Caco-2 (cell line): ENCODE measurements around the gene DENND2C. TPM values are rescaled to one million over a fixed set of nuclear protein-coding genes. Genes with fewer than 3 reads are reported as not detected.

ENCODE experiments used
- BruUV-seq: library from RNA; stranded (reverse); fragments of 400-500 nt; replicated peaks from 2 replicates; lab custom pipeline; 2021; lab: Mats Ljungman, UMichigan
- CTCF ChIA-PET: fragments of 300-600 bp; sonication (Branson Sonifier 250); formaldehyde crosslinking; loops from one replicate; lab custom pipeline; 2022; ENCODE audit warnings: antibody characterized with exemption; lab: Charles Lee
- POLR2A ChIA-PET: fragments of 300-600 bp; sonication (Branson Sonifier 250); formaldehyde crosslinking; loops from one replicate; lab custom pipeline; 2022; ENCODE audit warnings: antibody characterized with exemption; lab: Charles Lee
- DNase-seq, 2 experiments: peaks; one replicate each; pipeline versions ENCODE4 v3.0.0 to v3.0.0-alpha.2; 2020 to 2022
- H3K27me3 ChIP-seq: replicated peaks from 2 replicates; pipeline ENCODE4 v1.6.0; 2011; ENCODE audit warnings: low read length; ENCODE audit not compliant: control insufficient read depth, insufficient read depth
- H3K36me3 ChIP-seq: 2 replicates; pipeline ENCODE4 v1.5.1; 2011; ENCODE audit warnings: low read length; ENCODE audit not compliant: control insufficient read depth, insufficient read depth
- H3K4me1 ChIP-seq: fragments of 250-450 bp; sonication (Bioruptor Pico); 2 replicates; pipeline ENCODE4 v1.5.1; 2020; ENCODE audit warnings: mild to moderate bottlenecking
- H3K4me3 ChIP-seq: 2 replicates; pipeline ENCODE4 v1.5.1; 2011; ENCODE audit warnings: low read depth, mild to moderate bottlenecking, control low read depth, low read length
- H3K9me3 ChIP-seq: fragments of 250-450 bp; sonication (Bioruptor Pico); 2 replicates; pipeline ENCODE4 v1.5.1; 2020; ENCODE audit warnings: mild to moderate bottlenecking, moderate library complexity
- H3K27ac Mint-ChIP-seq: one replicate; pipeline ENCODE4 v1.8.0; 2022; ENCODE audit warnings: mixed read lengths; ENCODE audit not compliant: unreplicated experiment
- H3K27me3 Mint-ChIP-seq: one replicate; pipeline ENCODE4 v1.8.0; 2022; ENCODE audit warnings: mixed read lengths; ENCODE audit not compliant: insufficient read depth, unreplicated experiment
- H3K36me3 Mint-ChIP-seq: one replicate; pipeline ENCODE4 v1.8.0; 2022; ENCODE audit warnings: mild to moderate bottlenecking, mixed read lengths; ENCODE audit not compliant: insufficient read depth, unreplicated experiment
- H3K4me1 Mint-ChIP-seq: one replicate; pipeline ENCODE4 v1.8.0; 2022; ENCODE audit warnings: low read depth, mixed read lengths; ENCODE audit not compliant: unreplicated experiment
- H3K4me3 Mint-ChIP-seq: one replicate; pipeline ENCODE4 v1.8.0; 2022; ENCODE audit warnings: mild to moderate bottlenecking, moderate library complexity, mixed read lengths; ENCODE audit not compliant: unreplicated experiment
- H3K9me3 Mint-ChIP-seq: one replicate; pipeline ENCODE4 v1.8.0; 2022; ENCODE audit warnings: mixed read lengths; ENCODE audit not compliant: unreplicated experiment
- CTCF ChIP-seq, 2 experiments: fragments of 200-600 bp in 1 of 2; IDR thresholded peaks; 1 replicate in 1 of 2; 2 replicates in 1 of 2; pipeline versions ENCODE4 v1.5.1 to v1.8.0; 2011 to 2022; ENCODE audit warnings: antibody characterized with exemption in 1 of 2, control low read depth in 1 of 2, inconsistent platforms in 1 of 2, low read depth in 1 of 2, low read length in 1 of 2, mild to moderate bottlenecking in 1 of 2, moderate library complexity in 1 of 2; ENCODE audit not compliant: insufficient read depth in 1 of 2, severe bottlenecking in 1 of 2, unreplicated experiment in 1 of 2
- intact Hi-C: fragments of 100-400 bp; cut with micrococcal nuclease; formaldehyde crosslinking; loops from one replicate; pipeline ENCODE4 v1.10.0; 2022; ENCODE audit not compliant: unreplicated experiment
- total RNA-seq: library from RNA; stranded (reverse); gene quantifications from 2 replicates; pipeline ENCODE4 v1.2.3, GENCODE V29; 2022

The DENND2C gene
- total RNA-seq, 1 experiment from 2014 or later, result 1.1 TPM

- no peaks in the 10 kb centered on the region for H3K36me3 ChIP-seq
Observed at GRCh38 chr1:114703242-114703641, 33.4 kb upstream of the DENND2C start.

GRCh38 chr1:114702737-114703136 lies 32.9 kb upstream of the DENND2C start:
- no peaks in the 10 kb centered on the region for H3K9me3 Mint-ChIP-seq
- no peaks in the 10 kb centered on the region for H3K4me1 Mint-ChIP-seq
- H3K36me3 Mint-ChIP-seq, result peaks cover 11% of the 10 kb centered on the region
- H3K27ac Mint-ChIP-seq, result no peak overlapping the region
- H3K27me3 Mint-ChIP-seq, result no peaks in the 10 kb centered on the region
- H3K27me3 ChIP-seq, result no peaks in the 10 kb centered on the region
- intact Hi-C loops, result no loop called here
- ChIA-PET CTCF (no interaction called here), POLR2A (no interaction called here)
- no peak for DNase-seq
- H3K4me3 ChIP-seq, result no peak overlapping the region
- H3K4me1 ChIP-seq, result no peaks in the 10 kb centered on the region
- H3K4me3 Mint-ChIP-seq, result no peak overlapping the region
- no TSS peak for BruUV-seq
- TF ChIP-seq CTCF (IDR thresholded peaks at IDR 0.05; ENCODE audit: insufficient read depth in 1 of 2, low read depth in 1 of 2, low read length in 1 of 2, severe bottlenecking in 1 of 2, unreplicated experiment in 1 of 2), result no peak
- no peaks in the 10 kb centered on the region for H3K36me3 ChIP-seq
- no peaks in the 10 kb centered on the region for H3K9me3 ChIP-seq

More at GRCh38 chr1:114703242-114703641, 33.4 kb upstream of the DENND2C start:
- Histone ChIP-seq H3K27me3 (no peaks in the 10 kb centered on the region), H3K9me3 (no peaks in the 10 kb centered on the region), H3K4me3 (no peak overlapping the region), H3K4me1 (no peaks in the 10 kb centered on the region)
- Mint-ChIP-seq H3K4me3 (no peak overlapping the region), H3K27me3 (no peaks in the 10 kb centered on the region), H3K27ac (no peak overlapping the region), H3K4me1 (no peaks in the 10 kb centered on the region), H3K9me3 (no peaks in the 10 kb centered on the region), H3K36me3 (peaks cover 16% of the 10 kb centered on the region)
- BruUV-seq, result no TSS peak
- ChIA-PET CTCF (no interaction called here), POLR2A (no interaction called here)
- TF ChIP-seq CTCF (IDR thresholded peaks at IDR 0.05; ENCODE audit: insufficient read depth in 1 of 2, low read depth in 1 of 2, low read length in 1 of 2, severe bottlenecking in 1 of 2, unreplicated experiment in 1 of 2), result no peak
- DNase-seq, result no peak
- intact Hi-C loops, result no loop called here

- Mint-ChIP-seq H3K27me3 (no peaks in the 10 kb centered on the region), H3K4me1 (no peaks in the 10 kb centered on the region), H3K27ac (no peak overlapping the region), H3K9me3 (no peaks in the 10 kb centered on the region), H3K4me3 (no peak overlapping the region), H3K36me3 (peaks cover 3% of the 10 kb centered on the region)
- intact Hi-C loops, result no loop called here
- Histone ChIP-seq H3K4me1 (no peaks in the 10 kb centered on the region), H3K36me3 (no peaks in the 10 kb centered on the region), H3K9me3 (no peaks in the 10 kb centered on the region), H3K27me3 (no peaks in the 10 kb centered on the region), H3K4me3 (no peak overlapping the region)
- CTCF ChIA-PET, result no interaction called here
- TF ChIP-seq CTCF (IDR thresholded peaks at IDR 0.05; ENCODE audit: insufficient read depth in 1 of 2, low read depth in 1 of 2, low read length in 1 of 2, severe bottlenecking in 1 of 2, unreplicated experiment in 1 of 2), result no peak
- BruUV-seq, result no TSS peak
- no peak for DNase-seq
- POLR2A ChIA-PET, result no interaction called here
Observed at GRCh38 chr1:114701931-114702330, 32.1 kb upstream of the DENND2C start.
